Fibroblast of villous mesenchyme (primary cell): ENCODE measurements around the gene MEMO1. TPM values are rescaled to one million over a fixed set of nuclear protein-coding genes. Genes with fewer than 3 reads are reported as not detected.
A peak's percentile ranks its signal among the peaks of the same experiment; 100 is the strongest.

Source experiments
- DNase-seq: peaks from one replicate; pipeline ENCODE4 v3.0.0-alpha.2; 2010; ENCODE audit warnings: low read depth
- H3K4me3 ChIP-seq: 2 replicates; pipeline ENCODE4 v1.5.1; 2011; ENCODE audit warnings: low read depth, mild to moderate bottlenecking, low read length
- total RNA-seq: library from RNA; depleted of rRNA; stranded (reverse); fragments of >200 nt; gene quantifications from 2 replicates; pipeline ENCODE4 v1.2.3, GENCODE V29; 2012
- TF ChIP-seq, protein P1 (sequence below): IDR thresholded peaks from 2 replicates; pipeline ENCODE4 v1.5.1; 2012; ENCODE audit warnings: low read depth, mild to moderate bottlenecking, low read length; ENCODE audit not compliant: insufficient read depth

Gene MEMO1
- total RNA-seq, 1 donor = 47.1 TPM

DNA sequence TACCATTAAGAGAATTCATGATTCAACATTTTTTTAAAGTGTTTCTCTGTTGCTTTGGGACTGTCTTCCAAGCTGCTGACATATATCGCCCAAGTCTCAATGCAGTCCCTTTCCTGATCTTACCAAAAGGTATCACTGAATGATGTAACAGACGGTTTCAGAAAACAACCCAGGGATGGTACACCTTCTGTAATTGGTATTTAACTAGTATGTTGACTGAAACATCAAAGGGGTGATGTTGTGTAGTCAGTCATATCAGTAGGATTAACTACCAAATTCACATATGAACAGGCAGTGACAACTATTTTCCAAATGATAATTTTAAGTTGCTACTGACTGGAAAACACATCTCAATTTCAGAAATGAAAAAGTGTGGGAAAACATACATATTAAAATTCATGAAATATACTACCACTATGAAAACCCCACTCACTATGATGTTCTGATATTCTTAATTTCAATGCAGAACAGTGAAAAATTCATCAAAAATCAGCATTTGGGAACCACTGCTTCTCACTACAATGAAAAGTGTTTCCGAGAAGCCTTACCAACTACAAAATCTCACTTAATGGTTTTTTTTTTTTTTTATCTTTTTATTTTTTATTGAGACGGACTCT, 59.8 kb downstream of the MEMO1 start:
- no peak for DNase-seq
- no peak overlapping the region for H3K4me3 ChIP-seq
- TF ChIP-seq, protein P1, sequence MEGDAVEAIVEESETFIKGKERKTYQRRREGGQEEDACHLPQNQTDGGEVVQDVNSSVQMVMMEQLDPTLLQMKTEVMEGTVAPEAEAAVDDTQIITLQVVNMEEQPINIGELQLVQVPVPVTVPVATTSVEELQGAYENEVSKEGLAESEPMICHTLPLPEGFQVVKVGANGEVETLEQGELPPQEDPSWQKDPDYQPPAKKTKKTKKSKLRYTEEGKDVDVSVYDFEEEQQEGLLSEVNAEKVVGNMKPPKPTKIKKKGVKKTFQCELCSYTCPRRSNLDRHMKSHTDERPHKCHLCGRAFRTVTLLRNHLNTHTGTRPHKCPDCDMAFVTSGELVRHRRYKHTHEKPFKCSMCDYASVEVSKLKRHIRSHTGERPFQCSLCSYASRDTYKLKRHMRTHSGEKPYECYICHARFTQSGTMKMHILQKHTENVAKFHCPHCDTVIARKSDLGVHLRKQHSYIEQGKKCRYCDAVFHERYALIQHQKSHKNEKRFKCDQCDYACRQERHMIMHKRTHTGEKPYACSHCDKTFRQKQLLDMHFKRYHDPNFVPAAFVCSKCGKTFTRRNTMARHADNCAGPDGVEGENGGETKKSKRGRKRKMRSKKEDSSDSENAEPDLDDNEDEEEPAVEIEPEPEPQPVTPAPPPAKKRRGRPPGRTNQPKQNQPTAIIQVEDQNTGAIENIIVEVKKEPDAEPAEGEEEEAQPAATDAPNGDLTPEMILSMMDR = no peak

DNA sequence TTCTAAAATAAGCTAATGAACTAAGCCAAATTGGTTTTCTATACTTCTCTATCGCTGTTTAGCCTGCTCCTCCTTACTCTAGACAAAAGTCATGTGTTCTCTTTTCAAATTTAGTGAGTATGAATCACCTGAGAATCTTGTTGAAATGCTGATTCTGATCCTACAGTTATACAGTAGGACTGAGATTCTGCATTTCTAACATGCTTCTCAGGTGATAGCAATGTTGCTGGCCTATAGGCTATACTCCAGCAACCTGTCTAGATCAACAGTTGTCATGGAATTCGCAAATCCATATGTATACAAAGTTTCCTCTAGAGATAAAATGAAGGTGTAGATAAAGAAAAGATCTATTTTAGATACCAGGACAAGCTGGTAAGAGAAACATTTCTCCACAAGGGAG, 62.9 kb downstream of the MEMO1 start:
- TF ChIP-seq, protein P1 = no peak
- H3K4me3 ChIP-seq = no peak overlapping the region
- DNase-seq = no peak

DNA sequence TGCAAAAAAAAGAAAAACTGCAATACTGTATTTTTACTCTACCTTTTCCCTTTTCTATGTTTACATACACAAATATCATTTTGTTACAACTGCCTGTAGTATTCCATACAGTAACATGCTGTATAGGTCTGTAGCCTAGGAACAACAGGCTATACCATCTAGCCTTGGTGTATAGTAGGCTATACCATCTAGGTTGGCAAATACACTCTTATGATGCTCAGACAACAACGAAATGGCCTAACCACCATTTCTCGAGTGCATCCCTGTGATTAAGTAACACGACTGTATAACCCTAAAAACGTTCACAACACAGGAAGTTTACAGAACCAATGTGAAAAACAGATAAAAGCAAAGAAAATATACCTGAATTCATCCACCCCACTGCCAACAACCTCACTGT, 64.0 kb downstream of the MEMO1 start:
- H3K4me3 ChIP-seq = no peak overlapping the region
- DNase-seq = no peak
- TF ChIP-seq, protein P1 = no peak

DNA sequence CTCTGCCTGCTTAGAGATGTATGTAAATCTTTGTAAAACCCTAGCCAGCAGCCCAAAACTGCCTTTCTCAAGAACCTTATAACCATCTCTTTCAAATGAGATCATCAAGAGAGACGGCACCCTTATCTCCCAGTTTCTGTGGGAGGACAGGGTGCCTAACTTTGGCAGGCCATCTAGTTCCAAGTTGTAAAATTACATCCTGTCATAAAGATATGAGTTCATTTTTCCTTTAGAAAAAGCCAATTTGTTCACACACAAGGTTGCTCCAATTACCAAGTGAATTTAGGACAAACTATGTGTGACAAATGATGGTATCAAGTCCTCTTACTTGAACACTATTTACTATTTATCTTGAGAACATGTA, 65.3 kb downstream of the MEMO1 start:
- no peak overlapping the region for H3K4me3 ChIP-seq
- DNase-seq = peak; percentile 89

DNA sequence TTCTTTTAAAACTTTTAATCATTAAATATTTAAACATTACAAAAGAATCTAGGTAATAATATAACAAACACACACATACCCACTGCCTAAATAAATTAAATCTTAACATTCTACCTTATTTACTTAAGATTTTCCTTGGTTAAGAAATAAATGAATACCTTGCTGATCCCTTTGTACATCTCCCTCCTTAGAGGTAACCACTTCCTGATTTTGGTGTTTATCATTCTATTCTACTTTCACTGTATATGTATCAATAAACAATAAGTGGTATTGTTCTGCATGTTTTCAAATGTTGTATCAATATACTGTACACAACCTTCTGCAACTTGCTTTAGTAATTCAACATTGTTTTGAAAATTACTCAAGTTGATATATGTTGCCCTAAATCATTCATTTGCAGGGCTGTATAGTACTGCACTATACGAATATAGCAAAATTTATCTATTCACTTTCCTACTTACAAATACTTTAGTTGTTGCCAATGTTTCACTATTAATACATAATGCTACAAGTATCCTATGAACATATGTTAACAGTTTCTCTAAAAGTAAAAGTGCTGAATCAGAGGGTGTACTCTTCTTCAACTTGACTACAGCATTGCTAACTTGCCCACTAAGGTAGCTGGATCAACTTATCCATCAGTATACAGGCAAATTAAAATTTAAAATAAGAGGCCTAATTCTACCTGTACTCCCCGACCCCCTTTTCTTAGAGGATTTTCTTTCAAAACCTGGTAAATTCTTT, 65.8 kb downstream of the MEMO1 start:
- TF ChIP-seq, protein P1 = no peak
- DNase-seq = no peak
- no peak overlapping the region for H3K4me3 ChIP-seq

More for the DNA sequence above, 65.3 kb downstream of the MEMO1 start:
- TF ChIP-seq, protein P1 = no peak

DNA sequence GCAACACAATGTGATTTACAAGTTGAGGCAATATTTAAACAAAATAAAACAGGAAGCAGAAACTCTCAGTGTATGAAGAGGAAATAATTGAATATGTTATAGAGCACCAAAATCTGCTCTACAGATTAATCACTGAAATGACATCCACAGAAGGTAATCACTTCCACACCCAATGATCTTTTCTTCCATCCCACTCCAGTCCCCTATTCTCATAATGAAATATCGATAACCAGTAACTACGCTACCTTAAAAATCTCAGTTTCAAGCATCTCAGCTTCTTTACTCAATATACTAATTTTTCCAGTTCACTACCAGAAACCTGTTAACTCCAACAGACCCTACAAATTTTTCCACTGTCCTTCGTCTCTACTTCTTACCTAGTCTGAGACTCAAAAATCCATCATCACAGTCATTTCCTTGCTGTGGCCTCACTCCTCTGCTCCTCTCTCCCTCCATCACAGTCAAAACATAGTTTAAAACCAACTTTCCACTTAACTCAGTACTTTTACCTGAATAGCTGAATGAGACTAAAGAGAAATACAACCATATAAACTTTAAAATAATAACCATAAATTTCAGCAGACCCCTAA, 67.1 kb downstream of the MEMO1 start:
- TF ChIP-seq, protein P1 = no peak
- no peak for DNase-seq
- no peak overlapping the region for H3K4me3 ChIP-seq
